ENCODE data around the gene ZNF644.

The ZNF644 gene

DNA sequence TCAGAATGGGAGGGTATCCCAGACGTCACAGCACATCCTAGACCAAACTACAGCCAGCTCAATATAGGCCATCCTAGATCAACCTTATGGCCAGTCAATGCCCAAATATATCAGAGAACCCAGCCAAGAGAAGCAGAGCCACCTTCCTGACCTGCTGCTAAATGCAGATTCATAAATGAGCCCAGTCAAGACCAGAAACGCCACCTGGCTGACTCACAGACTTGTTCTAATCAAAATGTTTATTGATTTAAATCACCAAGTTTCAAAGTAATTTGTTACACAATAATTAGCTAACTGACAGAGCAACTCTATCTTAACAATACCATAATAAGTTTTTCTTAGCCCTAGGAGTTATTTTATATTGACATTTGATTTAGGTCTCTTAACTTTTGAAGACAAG is 28.6 kb downstream of the ZNF644 start:
- no peaks in the 10 kb centered on the region for H3K27me3 ChIP-seq (ENCODE audit: insufficient read depth, low read depth)
- H3K4me3 ChIP-seq (IDR thresholded peaks at IDR 0.05; ENCODE audit: insufficient read depth, low read depth, low read length) = no peak overlapping the region
- H3K36me3 ChIP-seq (ENCODE audit: insufficient read depth) = no peaks in the 10 kb centered on the region
- H3K27ac ChIP-seq = no peak overlapping the region
- peaks cover 13% of the 10 kb centered on the region; the same call in 1 of the 2 replicates for H4K20me1 ChIP-seq (ENCODE audit: insufficient read depth)
- H3K4me2 ChIP-seq = no peak overlapping the region
- TF ChIP-seq, protein P1, sequence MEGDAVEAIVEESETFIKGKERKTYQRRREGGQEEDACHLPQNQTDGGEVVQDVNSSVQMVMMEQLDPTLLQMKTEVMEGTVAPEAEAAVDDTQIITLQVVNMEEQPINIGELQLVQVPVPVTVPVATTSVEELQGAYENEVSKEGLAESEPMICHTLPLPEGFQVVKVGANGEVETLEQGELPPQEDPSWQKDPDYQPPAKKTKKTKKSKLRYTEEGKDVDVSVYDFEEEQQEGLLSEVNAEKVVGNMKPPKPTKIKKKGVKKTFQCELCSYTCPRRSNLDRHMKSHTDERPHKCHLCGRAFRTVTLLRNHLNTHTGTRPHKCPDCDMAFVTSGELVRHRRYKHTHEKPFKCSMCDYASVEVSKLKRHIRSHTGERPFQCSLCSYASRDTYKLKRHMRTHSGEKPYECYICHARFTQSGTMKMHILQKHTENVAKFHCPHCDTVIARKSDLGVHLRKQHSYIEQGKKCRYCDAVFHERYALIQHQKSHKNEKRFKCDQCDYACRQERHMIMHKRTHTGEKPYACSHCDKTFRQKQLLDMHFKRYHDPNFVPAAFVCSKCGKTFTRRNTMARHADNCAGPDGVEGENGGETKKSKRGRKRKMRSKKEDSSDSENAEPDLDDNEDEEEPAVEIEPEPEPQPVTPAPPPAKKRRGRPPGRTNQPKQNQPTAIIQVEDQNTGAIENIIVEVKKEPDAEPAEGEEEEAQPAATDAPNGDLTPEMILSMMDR (conservative IDR thresholded peaks at IDR 0.05; ENCODE audit: low read depth, low read length) = no peak
- H3K4me1 ChIP-seq (ENCODE audit: low read depth, poor library complexity, severe bottlenecking) = peaks cover 12% of the 10 kb centered on the region
- H2AFZ ChIP-seq (ENCODE audit: low read depth) = no peak overlapping the region
- peaks cover 99% of the 10 kb centered on the region for H3K79me2 ChIP-seq (ENCODE audit: insufficient read depth, low read depth)
- H3K9ac ChIP-seq = no peak overlapping the region

DNA sequence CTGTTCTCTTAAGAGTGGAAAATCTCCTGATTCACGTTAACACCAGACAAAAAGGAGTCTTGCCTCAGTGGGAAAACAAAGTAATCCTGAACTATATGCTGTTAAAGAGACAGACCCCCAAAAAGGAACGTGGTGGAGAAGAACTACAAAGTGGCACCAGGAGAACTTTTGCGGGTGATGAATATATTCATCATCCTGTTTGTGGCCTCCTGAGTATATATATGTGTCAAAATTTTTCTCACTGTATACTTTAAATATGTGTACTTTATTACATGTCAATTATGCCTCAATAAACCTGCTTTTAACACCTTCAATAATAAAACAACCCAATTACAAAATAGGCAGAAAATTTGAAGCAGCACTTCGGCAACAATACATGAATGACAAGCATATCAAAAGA is 31.1 kb downstream of the ZNF644 start:
- no peak overlapping the region for H2AFZ ChIP-seq (ENCODE audit: low read depth)
- H3K4me3 ChIP-seq (IDR thresholded peaks at IDR 0.05; ENCODE audit: insufficient read depth, low read depth, low read length) = no peak overlapping the region
- no peak overlapping the region for H3K4me2 ChIP-seq
- H3K79me2 ChIP-seq (ENCODE audit: insufficient read depth, low read depth) = peaks cover 100% of the 10 kb centered on the region
- peaks cover 16% of the 10 kb centered on the region for H4K20me1 ChIP-seq (ENCODE audit: insufficient read depth)
- H3K36me3 ChIP-seq (ENCODE audit: insufficient read depth) = no peaks in the 10 kb centered on the region
- no peaks in the 10 kb centered on the region for H3K27me3 ChIP-seq (ENCODE audit: insufficient read depth, low read depth)
- H3K9ac ChIP-seq = no peak overlapping the region
- TF ChIP-seq, protein P1 (conservative IDR thresholded peaks at IDR 0.05; ENCODE audit: low read depth, low read length) = no peak
- H3K27ac ChIP-seq = no peak overlapping the region
- H3K4me1 ChIP-seq (ENCODE audit: low read depth, poor library complexity, severe bottlenecking) = peaks cover 15% of the 10 kb centered on the region

DNA sequence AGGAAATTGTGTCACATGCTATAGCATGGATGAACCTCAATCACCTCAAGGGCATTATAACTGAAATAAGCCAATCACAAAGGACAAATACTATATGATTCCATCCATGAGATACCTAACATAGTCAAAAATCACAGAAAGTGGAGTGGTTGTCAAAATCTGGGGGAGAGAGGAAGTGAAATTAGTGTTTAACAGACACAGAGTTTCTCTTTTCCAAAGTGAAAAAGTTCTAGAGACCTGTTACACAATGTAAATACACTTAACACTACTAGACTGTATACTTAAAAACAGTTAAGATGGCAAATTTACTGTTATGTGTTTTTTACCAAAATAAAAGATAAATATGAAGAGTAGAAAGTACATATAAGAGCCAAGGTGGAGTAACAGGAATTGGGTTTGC is 31.8 kb downstream of the ZNF644 start:
- no peak overlapping the region for H3K9ac ChIP-seq
- H3K79me2 ChIP-seq (ENCODE audit: insufficient read depth, low read depth) = peaks cover 99% of the 10 kb centered on the region
- no peak overlapping the region for H3K27ac ChIP-seq
- peaks cover 11% of the 10 kb centered on the region for H3K4me1 ChIP-seq (ENCODE audit: low read depth, poor library complexity, severe bottlenecking)
- TF ChIP-seq, protein P1 (conservative IDR thresholded peaks at IDR 0.05; ENCODE audit: low read depth, low read length) = no peak
- H3K36me3 ChIP-seq (ENCODE audit: insufficient read depth) = no peaks in the 10 kb centered on the region
- no peak overlapping the region for H3K4me3 ChIP-seq (IDR thresholded peaks at IDR 0.05; ENCODE audit: insufficient read depth, low read depth, low read length)
- no peak overlapping the region for H3K4me2 ChIP-seq
- no peak overlapping the region for H2AFZ ChIP-seq (ENCODE audit: low read depth)
- H4K20me1 ChIP-seq (ENCODE audit: insufficient read depth) = peaks cover 10% of the 10 kb centered on the region
- no peaks in the 10 kb centered on the region for H3K27me3 ChIP-seq (ENCODE audit: insufficient read depth, low read depth)

DNA sequence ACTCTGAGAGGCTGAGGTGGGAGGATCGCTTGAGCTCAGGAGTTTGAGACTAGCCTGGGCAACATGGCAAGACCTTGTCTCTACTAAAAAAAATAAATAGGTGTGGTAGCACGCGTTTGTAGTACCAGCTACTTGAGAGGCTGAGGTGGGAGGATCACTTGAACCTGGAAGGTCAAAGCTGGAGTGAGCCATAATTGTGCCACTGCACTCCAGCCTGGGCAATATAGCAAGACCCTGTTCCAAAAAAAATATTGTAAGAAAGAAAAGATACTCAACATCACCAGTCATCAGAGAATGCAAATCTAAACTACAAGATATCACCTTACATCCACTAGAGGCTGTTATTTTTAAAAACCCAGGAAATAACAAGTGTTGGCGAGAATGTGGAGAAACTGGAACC is 32.5 kb downstream of the ZNF644 start:
- H3K9ac ChIP-seq = no peak overlapping the region
- peaks cover 9% of the 10 kb centered on the region for H3K4me1 ChIP-seq (ENCODE audit: low read depth, poor library complexity, severe bottlenecking)

More for the DNA sequence above, 32.5 kb downstream of the ZNF644 start:
- H3K4me2 ChIP-seq = no peak overlapping the region
- H3K27ac ChIP-seq = no peak overlapping the region
- no peaks in the 10 kb centered on the region for H3K36me3 ChIP-seq (ENCODE audit: insufficient read depth)
- no peaks in the 10 kb centered on the region for H3K27me3 ChIP-seq (ENCODE audit: insufficient read depth, low read depth)
- no peak overlapping the region for H3K4me3 ChIP-seq (IDR thresholded peaks at IDR 0.05; ENCODE audit: insufficient read depth, low read depth, low read length)
- no peak overlapping the region for H2AFZ ChIP-seq (ENCODE audit: low read depth)
- peaks cover 96% of the 10 kb centered on the region for H3K79me2 ChIP-seq (ENCODE audit: insufficient read depth, low read depth)
- TF ChIP-seq, protein P1 (conservative IDR thresholded peaks at IDR 0.05; ENCODE audit: low read depth, low read length) = no peak
- H4K20me1 ChIP-seq (ENCODE audit: insufficient read depth) = peaks cover 8% of the 10 kb centered on the region

Data from KMS-11 (cell line).